Activated T-cell treated with anti-CD3 and anti-CD28 coated beads, Interleukin-2, amount 50 U/mL, for 24 hours (primary cell): ENCODE results near the gene AREG.

Experiments
- DNase-seq: peaks from one replicate; pipeline ENCODE4 v3.0.0-alpha.2; 2020
- H3K27ac Mint-ChIP-seq: 2 replicates; pipeline ENCODE4 v1.8.0; 2020; ENCODE audit warnings: mild to moderate bottlenecking, mixed read lengths
- H3K27me3 Mint-ChIP-seq: 2 replicates; pipeline ENCODE4 v1.8.0; 2020; ENCODE audit warnings: mixed read lengths
- H3K36me3 Mint-ChIP-seq: 2 replicates; pipeline ENCODE4 v1.8.0; 2020; ENCODE audit warnings: low read depth, mixed read lengths
- H3K4me1 Mint-ChIP-seq: 2 replicates; pipeline ENCODE4 v1.8.0; 2020; ENCODE audit warnings: low read depth, mixed read lengths
- H3K4me3 Mint-ChIP-seq: 2 replicates; pipeline ENCODE4 v1.8.0; 2020; ENCODE audit warnings: mild to moderate bottlenecking, moderate library complexity, mixed read lengths
- H3K9me3 Mint-ChIP-seq: 2 replicates; pipeline ENCODE4 v1.8.0; 2020; ENCODE audit warnings: mixed read lengths

AREG gene

GRCh38 chr4:74464291-74464690 lies 19.4 kb downstream of the AREG start:
- Mint-ChIP-seq H3K4me3 (no peak overlapping the region), H3K4me1 (no peaks in the 10 kb centered on the region), H3K27ac (no peak overlapping the region), H3K27me3 (peaks cover 8% of the 10 kb centered on the region), H3K9me3 (peaks cover 6% of the 10 kb centered on the region), H3K36me3 (no peaks in the 10 kb centered on the region)
- no peak for DNase-seq

GRCh38 chr4:74466242-74466641 lies 21.3 kb downstream of the AREG start:
- H3K4me3 Mint-ChIP-seq, result no peak overlapping the region
- no peak overlapping the region for H3K27ac Mint-ChIP-seq
- H3K9me3 Mint-ChIP-seq, result no peaks in the 10 kb centered on the region
- H3K36me3 Mint-ChIP-seq, result no peaks in the 10 kb centered on the region
- H3K27me3 Mint-ChIP-seq, result no peaks in the 10 kb centered on the region
- no peaks in the 10 kb centered on the region for H3K4me1 Mint-ChIP-seq
- DNase-seq, result no peak

GRCh38 chr4:74471264-74471663 lies 26.3 kb downstream of the AREG start:
- Mint-ChIP-seq H3K9me3 (no peaks in the 10 kb centered on the region), H3K27me3 (peaks cover 22% of the 10 kb centered on the region), H3K4me1 (no peaks in the 10 kb centered on the region), H3K27ac (no peak overlapping the region), H3K36me3 (no peaks in the 10 kb centered on the region), H3K4me3 (no peak overlapping the region)
- no peak for DNase-seq

- DNase-seq, result no peak
- no peaks in the 10 kb centered on the region for H3K36me3 Mint-ChIP-seq
- peaks cover 23% of the 10 kb centered on the region for H3K27me3 Mint-ChIP-seq
- no peaks in the 10 kb centered on the region for H3K4me1 Mint-ChIP-seq
- H3K4me3 Mint-ChIP-seq, result no peak overlapping the region
- no peak overlapping the region for H3K27ac Mint-ChIP-seq
- no peaks in the 10 kb centered on the region for H3K9me3 Mint-ChIP-seq
Measured at GRCh38 chr4:74473155-74473811, 28.3 kb downstream of the AREG start.

GRCh38 chr4:74474345-74475090 lies 29.6 kb downstream of the AREG start:
- Mint-ChIP-seq H3K4me1 (no peaks in the 10 kb centered on the region), H3K27me3 (peaks cover 23% of the 10 kb centered on the region), H3K27ac (no peak overlapping the region), H3K4me3 (no peak overlapping the region), H3K9me3 (no peaks in the 10 kb centered on the region), H3K36me3 (no peaks in the 10 kb centered on the region)
- no peak for DNase-seq

GRCh38 chr4:74475091-74475800 lies 30.3 kb downstream of the AREG start:
- Mint-ChIP-seq H3K4me3 (no peak overlapping the region), H3K9me3 (no peaks in the 10 kb centered on the region), H3K36me3 (no peaks in the 10 kb centered on the region), H3K4me1 (no peaks in the 10 kb centered on the region), H3K27ac (no peak overlapping the region), H3K27me3 (peaks cover 24% of the 10 kb centered on the region)
- DNase-seq, result no peak

- peaks cover 25% of the 10 kb centered on the region for H3K27me3 Mint-ChIP-seq
Measured at GRCh38 chr4:74475946-74476345, 31.0 kb downstream of the AREG start.

GRCh38 chr4:74479009-74479408 lies 34.1 kb downstream of the AREG start:
- H3K36me3 Mint-ChIP-seq, result no peaks in the 10 kb centered on the region
- H3K9me3 Mint-ChIP-seq, result no peaks in the 10 kb centered on the region
- peaks cover 28% of the 10 kb centered on the region for H3K27me3 Mint-ChIP-seq
- H3K4me1 Mint-ChIP-seq, result peaks cover 2% of the 10 kb centered on the region
- no peak overlapping the region for H3K27ac Mint-ChIP-seq
- DNase-seq, result no peak
- no peak overlapping the region for H3K4me3 Mint-ChIP-seq

More at GRCh38 chr4:74475946-74476345, 31.0 kb downstream of the AREG start:
- H3K4me3 Mint-ChIP-seq, result no peak overlapping the region
- no peaks in the 10 kb centered on the region for H3K9me3 Mint-ChIP-seq
- no peak overlapping the region for H3K27ac Mint-ChIP-seq
- no peaks in the 10 kb centered on the region for H3K4me1 Mint-ChIP-seq
- DNase-seq, result no peak
- no peaks in the 10 kb centered on the region for H3K36me3 Mint-ChIP-seq

GRCh38 chr4:74480267-74480666 lies 35.3 kb downstream of the AREG start:
- H3K27ac Mint-ChIP-seq, result no peak overlapping the region
- DNase-seq, result no peak
- no peaks in the 10 kb centered on the region for H3K9me3 Mint-ChIP-seq
- H3K36me3 Mint-ChIP-seq, result no peaks in the 10 kb centered on the region
- H3K4me1 Mint-ChIP-seq, result peaks cover 2% of the 10 kb centered on the region
- H3K27me3 Mint-ChIP-seq, result peaks cover 21% of the 10 kb centered on the region
- no peak overlapping the region for H3K4me3 Mint-ChIP-seq

GRCh38 chr4:74481891-74482609 lies 37.1 kb downstream of the AREG start:
- no peaks in the 10 kb centered on the region for H3K36me3 Mint-ChIP-seq
- DNase-seq, result no peak

GRCh38 chr4:74483226-74483911 lies 38.4 kb downstream of the AREG start:
- Mint-ChIP-seq H3K27me3 (peaks cover 17% of the 10 kb centered on the region), H3K36me3 (no peaks in the 10 kb centered on the region), H3K27ac (no peak overlapping the region), H3K4me3 (no peak overlapping the region), H3K9me3 (no peaks in the 10 kb centered on the region), H3K4me1 (peaks cover 2% of the 10 kb centered on the region)
- no peak for DNase-seq

More at GRCh38 chr4:74481891-74482609, 37.1 kb downstream of the AREG start:
- Mint-ChIP-seq H3K27ac (no peak overlapping the region), H3K4me1 (peaks cover 2% of the 10 kb centered on the region), H3K4me3 (no peak overlapping the region), H3K9me3 (no peaks in the 10 kb centered on the region), H3K27me3 (peaks cover 17% of the 10 kb centered on the region)

GRCh38 chr4:74486905-74487304 lies 42.0 kb downstream of the AREG start:
- peaks cover 2% of the 10 kb centered on the region for H3K4me1 Mint-ChIP-seq
- H3K4me3 Mint-ChIP-seq, result no peak overlapping the region
- DNase-seq, result no peak
- peaks cover 18% of the 10 kb centered on the region for H3K27me3 Mint-ChIP-seq
- no peak overlapping the region for H3K27ac Mint-ChIP-seq
- no peaks in the 10 kb centered on the region for H3K36me3 Mint-ChIP-seq
- H3K9me3 Mint-ChIP-seq, result no peaks in the 10 kb centered on the region

GRCh38 chr4:74487771-74488170 lies 42.8 kb downstream of the AREG start:
- Mint-ChIP-seq H3K36me3 (no peaks in the 10 kb centered on the region), H3K4me1 (peaks cover 2% of the 10 kb centered on the region), H3K27me3 (peaks cover 16% of the 10 kb centered on the region), H3K9me3 (no peaks in the 10 kb centered on the region), H3K4me3 (no peak overlapping the region), H3K27ac (no peak overlapping the region)
- DNase-seq, result no peak

GRCh38 chr4:74490736-74491135 lies 45.8 kb downstream of the AREG start:
- DNase-seq, result no peak
- Mint-ChIP-seq H3K4me3 (no peak overlapping the region), H3K36me3 (no peaks in the 10 kb centered on the region), H3K9me3 (no peaks in the 10 kb centered on the region), H3K27ac (no peak overlapping the region), H3K4me1 (no peaks in the 10 kb centered on the region), H3K27me3 (peaks cover 3% of the 10 kb centered on the region)
